ENCODE measurements around the gene ACIN1. TPM values are rescaled to one million over a fixed set of nuclear protein-coding genes. Genes with fewer than 3 reads are reported as not detected.

The ACIN1 gene
- total and polyA plus RNA-seq, 9 of the 15 experiments (the other 6 are each of a cell fraction or from before 2014, with no cell fraction given): 5.0 to 196 (median 129) TPM

GRCh38 chr14:23071244-23071920, 23.6 kb downstream of the ACIN1 start (continued):
- TF ChIP-seq PREB (CRISPR knock-in tag; IDR thresholded peaks at IDR 0.05) (no peak), GTF2E2 (tag; IDR thresholded peaks at IDR 0.05) (no peak; the same call in 1 of the 2 replicates), ADNP (tag; IDR thresholded peaks at IDR 0.05) (no peak), KAT7 (CRISPR knock-in tag; IDR thresholded peaks at IDR 0.05; ENCODE audit: borderline replicate concordance) (peak; percentile 74; the same call in 1 of the 2 replicates), ZNF277 (CRISPR knock-in tag; IDR thresholded peaks at IDR 0.05; ENCODE audit: borderline replicate concordance) (no peak), NFE2 (IDR thresholded peaks at IDR 0.05; ENCODE audit: low read depth) (no peak), CTCFL (IDR thresholded peaks at IDR 0.05; ENCODE audit: borderline replicate concordance, insufficient read depth, low read depth, low read length, poor library complexity, severe bottlenecking) (no peak), PRDM10 (IDR thresholded peaks at IDR 0.05; ENCODE audit: partially characterized antibody) (no peak)

All from K562 (cell line).